Endothelial cell (in vitro differentiated cells): Measurements from ENCODE around the gene GRAMD2A. TPM values are rescaled to one million over a fixed set of nuclear protein-coding genes. Genes with fewer than 3 reads are reported as not detected.
A peak's percentile ranks its signal among the peaks of the same experiment; 100 is the strongest.

Experiments
- DNase-seq: peaks from one replicate; pipeline ENCODE4 v3.0.0; 2021; ENCODE audit warnings: low spot score
- H3K27ac Mint-ChIP-seq: one replicate; pipeline ENCODE4 v1.8.0; 2021; ENCODE audit warnings: mixed read lengths, inconsistent platforms; ENCODE audit not compliant: unreplicated experiment
- H3K27me3 Mint-ChIP-seq: one replicate; pipeline ENCODE4 v1.8.0; 2021; ENCODE audit warnings: mild to moderate bottlenecking, moderate library complexity, mixed read lengths, inconsistent platforms; ENCODE audit not compliant: unreplicated experiment
- H3K36me3 Mint-ChIP-seq: one replicate; pipeline ENCODE4 v1.8.0; 2021; ENCODE audit warnings: mild to moderate bottlenecking, low read depth, mixed read lengths, inconsistent platforms; ENCODE audit not compliant: unreplicated experiment
- H3K4me1 Mint-ChIP-seq: one replicate; pipeline ENCODE4 v1.8.0; 2021; ENCODE audit warnings: mild to moderate bottlenecking, mixed read lengths, inconsistent platforms; ENCODE audit not compliant: unreplicated experiment
- H3K4me3 Mint-ChIP-seq: one replicate; pipeline ENCODE4 v1.8.0; 2021; ENCODE audit warnings: mild to moderate bottlenecking, mixed read lengths, inconsistent platforms; ENCODE audit not compliant: unreplicated experiment
- H3K9me3 Mint-ChIP-seq: one replicate; pipeline ENCODE4 v1.8.0; 2021; ENCODE audit warnings: mixed read lengths, inconsistent platforms; ENCODE audit not compliant: unreplicated experiment
- CTCF ChIP-seq: fragments of 200-600 bp; sonication (generic); IDR thresholded peaks from one replicate; pipeline ENCODE4 v1.5.0; 2021; ENCODE audit warnings: antibody characterized with exemption; ENCODE audit not compliant: unreplicated experiment
- total RNA-seq: library from RNA; stranded (reverse); fragmentation: NEBNext Ultra II Directional; extraction: Animal tissue kit (Norgen Biotek cat#: 25700); gene quantifications from one replicate; pipeline ENCODE4 v1.2.1, GENCODE V29; 2021; ENCODE audit not compliant: unreplicated experiment

GRAMD2A gene
- total RNA-seq, 1 donor from 2014 or later, result 0.31 TPM

GRCh38 chr15:72237029-72237852 lies 39.7 kb upstream of the GRAMD2A start:
- TF ChIP-seq CTCF, result no peak
- peaks cover 7% of the 10 kb centered on the region for H3K4me1 Mint-ChIP-seq
- no peak overlapping the region for H3K27ac Mint-ChIP-seq
- peaks cover 13% of the 10 kb centered on the region for H3K36me3 Mint-ChIP-seq
- H3K27me3 Mint-ChIP-seq, result peaks cover 7% of the 10 kb centered on the region
- H3K9me3 Mint-ChIP-seq, result no peaks in the 10 kb centered on the region
- DNase-seq, result no peak
- no peak overlapping the region for H3K4me3 Mint-ChIP-seq

DNA sequence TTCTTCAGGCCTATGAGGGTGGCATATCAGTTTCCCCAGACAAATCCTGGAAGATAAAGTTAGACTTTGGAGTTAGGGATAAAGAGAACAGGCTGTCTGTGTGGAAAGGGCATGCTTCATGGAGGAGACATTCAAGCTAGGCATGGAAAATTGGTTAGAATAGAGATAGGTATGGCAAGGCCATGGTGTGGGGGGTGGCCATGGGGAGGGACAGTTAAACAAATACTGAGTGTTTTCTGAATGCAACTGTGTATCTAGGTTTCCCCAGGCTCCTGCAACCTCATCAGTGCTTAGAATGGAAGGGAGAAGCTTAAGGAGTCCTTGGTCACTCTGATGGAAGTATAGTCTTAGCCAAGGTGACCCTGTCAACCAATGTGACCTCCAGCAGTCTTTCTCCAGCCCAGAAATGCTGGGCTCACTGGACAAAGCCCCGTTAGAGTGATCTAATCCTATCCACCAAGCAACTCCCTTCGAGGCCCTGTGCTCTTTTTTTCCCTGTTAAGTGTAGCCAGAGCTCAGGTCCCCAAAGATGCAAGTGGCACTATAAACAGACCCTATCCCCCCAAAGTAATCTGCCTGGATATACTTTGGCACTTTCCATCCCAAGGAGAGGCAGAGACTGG lies 38.9 kb upstream of the GRAMD2A start:
- Mint-ChIP-seq H3K9me3 (no peaks in the 10 kb centered on the region), H3K4me3 (peak overlapping the region; percentile 49)

DNA sequence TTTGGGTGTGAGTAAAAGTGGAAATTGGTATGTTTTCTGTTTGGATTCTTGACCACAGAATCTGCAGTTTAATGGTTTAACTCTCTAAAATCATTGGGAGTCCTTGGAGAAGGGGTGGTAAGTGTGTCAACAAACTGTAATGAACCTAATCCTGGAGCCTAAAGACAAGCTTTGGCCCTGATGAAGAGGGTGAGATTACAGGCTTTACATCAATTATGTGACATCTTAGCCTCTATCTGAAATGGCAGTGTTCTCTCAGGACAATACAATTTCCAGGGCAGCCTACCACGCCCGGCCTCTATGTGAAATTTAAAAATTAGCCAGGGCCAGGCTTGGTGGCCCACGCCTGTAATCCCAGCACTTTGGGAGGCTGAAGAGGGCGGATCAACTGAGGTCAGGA lies 37.7 kb upstream of the GRAMD2A start:
- no peak for DNase-seq
- H3K4me1 Mint-ChIP-seq, result peaks cover 15% of the 10 kb centered on the region
- no peaks in the 10 kb centered on the region for H3K9me3 Mint-ChIP-seq
- H3K36me3 Mint-ChIP-seq, result no peaks in the 10 kb centered on the region
- TF ChIP-seq CTCF, result no peak
- no peak overlapping the region for H3K4me3 Mint-ChIP-seq
- no peak overlapping the region for H3K27ac Mint-ChIP-seq
- peaks cover 8% of the 10 kb centered on the region for H3K27me3 Mint-ChIP-seq

More for the DNA sequence above, 38.9 kb upstream of the GRAMD2A start:
- H3K4me1 Mint-ChIP-seq, result peaks cover 15% of the 10 kb centered on the region
- peaks cover 5% of the 10 kb centered on the region for H3K27me3 Mint-ChIP-seq
- DNase-seq, result no peak
- H3K36me3 Mint-ChIP-seq, result peaks cover 5% of the 10 kb centered on the region
- TF ChIP-seq CTCF, result no peak
- no peak overlapping the region for H3K27ac Mint-ChIP-seq

DNA sequence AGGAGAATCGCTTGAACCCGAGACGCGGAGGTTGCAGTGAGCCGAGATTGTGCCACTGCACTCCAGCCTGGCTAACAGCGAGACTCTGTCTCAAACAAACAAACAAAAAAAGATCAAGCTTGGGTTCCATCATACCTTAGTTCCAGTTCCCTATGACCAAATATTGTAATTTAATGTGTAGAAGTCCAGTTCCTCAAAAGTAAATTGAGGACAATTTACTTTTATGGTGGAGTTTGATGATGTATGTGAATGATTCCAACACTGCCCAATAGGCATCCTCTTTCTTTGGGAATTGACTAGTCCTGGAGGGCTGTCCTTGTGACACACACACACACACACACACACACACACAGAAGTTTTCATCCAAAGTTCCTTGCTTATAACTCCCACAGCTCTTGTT lies 36.2 kb upstream of the GRAMD2A start:
- Mint-ChIP-seq H3K27ac (no peak overlapping the region), H3K4me1 (peaks cover 23% of the 10 kb centered on the region), H3K36me3 (peaks cover 4% of the 10 kb centered on the region), H3K4me3 (no peak overlapping the region), H3K27me3 (peaks cover 10% of the 10 kb centered on the region), H3K9me3 (no peaks in the 10 kb centered on the region)
- no peak for TF ChIP-seq CTCF
- no peak for DNase-seq

GRCh38 chr15:72231833-72232478 lies 34.4 kb upstream of the GRAMD2A start:
- Mint-ChIP-seq H3K27me3 (peaks cover 10% of the 10 kb centered on the region), H3K4me3 (peak overlapping the region; percentile 92), H3K36me3 (peaks cover 4% of the 10 kb centered on the region), H3K27ac (peak overlapping the region; percentile 76), H3K4me1 (peaks cover 36% of the 10 kb centered on the region), H3K9me3 (no peaks in the 10 kb centered on the region)
- no peak for TF ChIP-seq CTCF
- DNase-seq, result no peak
